Chondrocyte (in vitro differentiated cells): ENCODE results near the gene DTNBP1. TPM values are rescaled to one million over a fixed set of nuclear protein-coding genes. Genes with fewer than 3 reads are reported as not detected.

Experiments used
- DNase-seq: peaks from one replicate; pipeline ENCODE4 v3.0.0; 2021; ENCODE audit warnings: mixed read lengths, low spot score
- H3K27ac Mint-ChIP-seq: one replicate; pipeline ENCODE4 v1.8.0; 2021; ENCODE audit warnings: mild to moderate bottlenecking, moderate library complexity, mixed read lengths; ENCODE audit not compliant: unreplicated experiment
- H3K27me3 Mint-ChIP-seq: 2 replicates; pipeline ENCODE4 v1.8.0; 2021; ENCODE audit warnings: low read depth, mixed read lengths
- H3K36me3 Mint-ChIP-seq: 2 replicates; pipeline ENCODE4 v1.8.0; 2021; ENCODE audit warnings: low read depth, mixed read lengths
- H3K4me1 Mint-ChIP-seq: 2 replicates; pipeline ENCODE4 v1.8.0; 2021; ENCODE audit warnings: low read depth, mild to moderate bottlenecking, mixed read lengths
- H3K4me3 Mint-ChIP-seq: one replicate; pipeline ENCODE4 v1.8.0; 2021; ENCODE audit warnings: mild to moderate bottlenecking, moderate library complexity, mixed read lengths; ENCODE audit not compliant: unreplicated experiment
- H3K9me3 Mint-ChIP-seq: 2 replicates; pipeline ENCODE4 v1.8.0; 2021; ENCODE audit warnings: low read depth, mixed read lengths
- total RNA-seq: library from RNA; stranded (reverse); gene quantifications from 3 replicates; pipeline ENCODE4 v1.2.1, GENCODE V29; 2021
- TF ChIP-seq, protein P1 (sequence below): fragments of 200-600 bp; sonication (generic); IDR thresholded peaks from 2 replicates; pipeline ENCODE4 v1.5.0; 2021; ENCODE audit warnings: antibody characterized with exemption, mild to moderate bottlenecking, moderate library complexity

DTNBP1 gene
- total RNA-seq, 1 donor from 2014 or later, result 18.0 TPM

DNA sequence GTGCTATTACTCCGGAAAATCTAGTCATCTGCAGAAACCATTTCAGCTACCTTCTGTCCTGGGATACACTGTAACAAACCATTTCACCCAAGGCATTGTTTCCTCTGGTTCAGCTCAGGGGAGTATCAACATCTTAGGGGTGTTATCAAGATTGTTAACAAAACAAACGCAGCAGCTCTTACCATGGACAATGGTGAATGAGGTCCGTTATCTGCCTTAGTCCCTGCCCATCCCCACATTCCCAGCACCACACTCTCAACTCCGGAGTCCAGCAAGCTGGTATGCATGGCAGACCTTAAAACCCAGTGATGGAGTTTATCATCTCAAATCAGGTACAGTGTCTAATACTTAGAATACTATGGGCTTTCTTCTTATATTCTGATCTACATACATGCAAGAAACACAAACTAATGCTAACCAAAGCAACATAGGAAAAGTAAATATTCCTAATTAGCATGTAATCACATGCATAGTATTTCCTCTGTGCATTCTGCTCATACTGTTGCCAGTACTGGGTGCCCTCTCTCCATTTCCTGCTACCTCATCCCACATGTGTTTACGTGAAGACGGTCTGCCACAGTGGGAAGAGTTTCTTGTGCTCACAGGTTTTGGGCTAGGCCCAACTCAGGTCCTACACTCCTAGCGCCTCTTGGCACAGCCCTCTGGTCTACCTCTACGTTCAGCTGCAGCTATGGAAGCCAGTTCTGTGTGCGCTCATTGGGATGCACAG, 123.9 kb downstream of the DTNBP1 start:
- H3K9me3 Mint-ChIP-seq, result peaks cover 5% of the 10 kb centered on the region
- H3K4me1 Mint-ChIP-seq, result peaks cover 7% of the 10 kb centered on the region
- TF ChIP-seq, protein P1, sequence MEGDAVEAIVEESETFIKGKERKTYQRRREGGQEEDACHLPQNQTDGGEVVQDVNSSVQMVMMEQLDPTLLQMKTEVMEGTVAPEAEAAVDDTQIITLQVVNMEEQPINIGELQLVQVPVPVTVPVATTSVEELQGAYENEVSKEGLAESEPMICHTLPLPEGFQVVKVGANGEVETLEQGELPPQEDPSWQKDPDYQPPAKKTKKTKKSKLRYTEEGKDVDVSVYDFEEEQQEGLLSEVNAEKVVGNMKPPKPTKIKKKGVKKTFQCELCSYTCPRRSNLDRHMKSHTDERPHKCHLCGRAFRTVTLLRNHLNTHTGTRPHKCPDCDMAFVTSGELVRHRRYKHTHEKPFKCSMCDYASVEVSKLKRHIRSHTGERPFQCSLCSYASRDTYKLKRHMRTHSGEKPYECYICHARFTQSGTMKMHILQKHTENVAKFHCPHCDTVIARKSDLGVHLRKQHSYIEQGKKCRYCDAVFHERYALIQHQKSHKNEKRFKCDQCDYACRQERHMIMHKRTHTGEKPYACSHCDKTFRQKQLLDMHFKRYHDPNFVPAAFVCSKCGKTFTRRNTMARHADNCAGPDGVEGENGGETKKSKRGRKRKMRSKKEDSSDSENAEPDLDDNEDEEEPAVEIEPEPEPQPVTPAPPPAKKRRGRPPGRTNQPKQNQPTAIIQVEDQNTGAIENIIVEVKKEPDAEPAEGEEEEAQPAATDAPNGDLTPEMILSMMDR, result no peak
- H3K4me3 Mint-ChIP-seq, result no peak overlapping the region
- H3K27me3 Mint-ChIP-seq, result no peaks in the 10 kb centered on the region
- no peak overlapping the region for H3K27ac Mint-ChIP-seq
- peaks cover 1% of the 10 kb centered on the region for H3K36me3 Mint-ChIP-seq
- no peak for DNase-seq

DNA sequence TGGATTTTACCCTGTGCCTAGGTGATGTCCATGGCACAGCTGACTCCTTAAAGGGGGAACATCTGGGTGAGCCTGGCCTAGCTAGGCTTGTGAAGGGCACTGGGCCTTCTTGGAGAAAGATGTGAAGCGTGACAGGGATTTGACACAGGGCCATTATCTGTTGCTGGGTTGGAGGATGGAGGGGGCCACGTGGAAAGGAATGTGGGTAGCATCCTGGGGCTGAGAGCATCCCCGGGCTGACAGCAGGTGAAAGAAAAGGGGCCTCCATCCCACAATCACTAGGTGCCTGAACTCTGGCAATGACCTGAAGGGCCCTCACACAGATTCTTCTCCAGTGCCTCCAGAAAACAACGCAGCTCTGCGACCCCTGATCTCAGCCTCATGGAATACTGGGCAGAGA, 124.7 kb downstream of the DTNBP1 start:
- no peak overlapping the region for H3K4me3 Mint-ChIP-seq
- peaks cover 7% of the 10 kb centered on the region for H3K4me1 Mint-ChIP-seq
- no peaks in the 10 kb centered on the region for H3K9me3 Mint-ChIP-seq
- H3K27me3 Mint-ChIP-seq, result no peaks in the 10 kb centered on the region
- H3K27ac Mint-ChIP-seq, result no peak overlapping the region
- TF ChIP-seq, protein P1, result no peak
- DNase-seq, result no peak
- peaks cover 1% of the 10 kb centered on the region for H3K36me3 Mint-ChIP-seq

DNA sequence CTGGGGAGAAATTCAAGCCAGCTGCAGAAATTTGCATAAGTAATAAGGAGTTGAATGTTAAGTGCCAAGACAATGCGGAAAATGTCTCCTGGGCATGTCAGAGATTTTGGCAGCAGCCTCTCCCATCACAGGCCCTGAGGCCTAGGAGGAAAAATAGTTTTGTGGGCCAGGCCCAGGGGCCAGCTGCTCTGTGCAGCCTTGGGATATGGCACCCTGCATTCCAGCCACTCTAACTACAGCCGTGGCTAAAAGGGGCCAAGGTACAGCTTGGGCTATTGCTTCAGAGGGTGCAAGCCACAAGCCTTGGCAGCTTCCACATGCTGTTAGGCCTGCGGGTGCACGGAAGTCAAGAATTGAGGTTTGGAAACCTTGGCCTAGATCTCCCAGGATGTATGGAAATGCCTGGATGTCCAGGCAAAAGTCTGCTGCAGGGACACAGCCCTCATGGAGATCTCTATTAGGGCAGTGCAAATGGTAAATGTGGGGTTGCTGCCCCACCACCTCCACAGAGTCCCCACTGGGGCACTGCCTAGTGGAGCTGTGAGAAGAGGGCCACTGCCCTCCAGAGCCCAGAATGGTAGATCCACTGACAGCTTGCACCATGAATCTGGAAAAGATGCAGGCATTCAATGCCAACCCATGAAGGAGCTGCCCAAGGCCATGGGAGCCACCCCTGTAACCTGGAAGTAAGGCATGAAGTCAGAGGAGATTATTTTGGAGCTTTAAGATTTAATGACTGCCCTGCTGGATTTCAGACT, 126.5 kb downstream of the DTNBP1 start:
- TF ChIP-seq, protein P1, result no peak
- H3K9me3 Mint-ChIP-seq, result no peaks in the 10 kb centered on the region
- no peak overlapping the region for H3K4me3 Mint-ChIP-seq

DNA sequence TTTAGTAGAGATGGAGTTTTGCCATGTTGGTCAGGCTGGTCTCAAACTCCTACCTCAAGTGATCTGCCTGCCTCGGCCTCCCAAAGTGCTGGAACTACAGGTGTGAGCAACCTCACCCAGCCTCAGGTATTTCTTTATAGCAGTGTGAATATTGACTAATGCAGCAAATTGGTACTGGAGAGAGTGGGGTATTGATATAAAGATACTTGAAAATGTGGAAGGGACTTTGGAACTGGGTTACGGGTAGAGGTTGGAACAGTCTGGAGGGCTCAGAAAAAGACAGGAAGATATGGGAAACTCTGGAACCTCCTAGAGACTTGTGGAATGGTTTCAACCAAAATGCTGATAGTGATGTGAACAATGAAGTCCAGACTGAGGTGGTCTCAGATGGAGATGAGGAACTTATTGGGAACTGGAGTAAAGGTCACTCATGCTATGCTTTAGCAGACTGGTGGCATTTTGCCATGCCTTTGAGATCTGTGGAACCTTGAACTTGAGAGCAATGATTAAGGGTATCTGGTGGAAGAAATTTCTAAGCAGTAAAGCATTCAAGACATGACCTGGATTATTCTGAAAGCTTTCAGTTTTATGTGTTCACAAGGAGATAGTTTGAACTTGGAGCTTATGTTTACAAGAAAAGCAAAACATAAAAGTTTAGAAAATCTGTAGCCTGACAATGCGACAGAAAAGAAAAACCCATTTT, 127.2 kb downstream of the DTNBP1 start:
- TF ChIP-seq, protein P1, result no peak
- Mint-ChIP-seq H3K4me1 (peaks cover 7% of the 10 kb centered on the region), H3K4me3 (no peak overlapping the region), H3K27ac (no peak overlapping the region), H3K36me3 (peaks cover 12% of the 10 kb centered on the region), H3K9me3 (no peaks in the 10 kb centered on the region), H3K27me3 (no peaks in the 10 kb centered on the region)
- DNase-seq, result no peak

More for the DNA sequence above, 126.5 kb downstream of the DTNBP1 start:
- DNase-seq, result no peak
- no peak overlapping the region for H3K27ac Mint-ChIP-seq
- H3K27me3 Mint-ChIP-seq, result no peaks in the 10 kb centered on the region
- H3K36me3 Mint-ChIP-seq, result peaks cover 6% of the 10 kb centered on the region
- peaks cover 7% of the 10 kb centered on the region for H3K4me1 Mint-ChIP-seq

DNA sequence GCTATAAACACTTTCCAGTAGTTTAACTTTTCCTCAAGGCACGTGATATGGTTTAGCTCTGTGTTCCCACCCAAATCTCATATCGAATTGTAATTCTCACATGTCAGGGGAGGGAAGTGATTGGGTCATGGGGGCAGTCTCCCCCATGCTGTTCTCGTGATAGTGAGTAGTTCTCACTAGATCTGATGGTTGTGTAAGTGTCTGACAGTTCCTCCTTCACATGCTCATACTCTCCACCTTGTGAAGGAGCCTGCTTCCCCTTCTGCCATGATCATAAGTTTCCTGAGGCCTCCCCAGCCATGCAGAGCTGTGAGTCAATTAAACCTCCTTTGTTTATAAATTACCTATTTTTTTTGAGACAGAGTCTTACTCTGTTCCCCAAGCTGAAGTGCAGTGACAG, 127.9 kb downstream of the DTNBP1 start:
- DNase-seq, result no peak
- Mint-ChIP-seq H3K36me3 (peaks cover 13% of the 10 kb centered on the region), H3K4me3 (no peak overlapping the region), H3K9me3 (no peaks in the 10 kb centered on the region), H3K4me1 (peaks cover 7% of the 10 kb centered on the region), H3K27me3 (no peaks in the 10 kb centered on the region), H3K27ac (no peak overlapping the region)
- TF ChIP-seq, protein P1, result no peak
